ENCODE data around the gene TRAK1.

The TRAK1 gene

DNA sequence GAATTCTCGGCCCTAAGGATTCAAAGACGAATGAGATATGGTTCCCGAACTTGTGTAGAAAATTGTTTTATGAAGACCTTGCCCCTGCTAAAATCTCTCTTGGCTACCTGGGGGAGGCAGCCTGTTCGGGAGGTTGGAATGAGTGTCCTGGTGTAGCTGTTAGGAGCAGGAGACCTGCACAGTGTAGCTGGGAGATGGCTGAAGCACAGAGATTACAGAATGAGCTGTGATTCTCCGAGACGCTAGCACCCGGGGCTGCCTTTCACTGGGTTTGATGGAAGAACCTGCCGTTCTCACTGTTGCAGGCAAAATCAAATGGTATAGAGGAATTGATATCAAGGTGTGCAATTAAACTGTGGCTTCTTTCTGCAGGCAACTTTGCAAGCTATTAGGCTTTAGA is 68.0 kb downstream of the TRAK1 start:
- TF ChIP-seq, protein P1, sequence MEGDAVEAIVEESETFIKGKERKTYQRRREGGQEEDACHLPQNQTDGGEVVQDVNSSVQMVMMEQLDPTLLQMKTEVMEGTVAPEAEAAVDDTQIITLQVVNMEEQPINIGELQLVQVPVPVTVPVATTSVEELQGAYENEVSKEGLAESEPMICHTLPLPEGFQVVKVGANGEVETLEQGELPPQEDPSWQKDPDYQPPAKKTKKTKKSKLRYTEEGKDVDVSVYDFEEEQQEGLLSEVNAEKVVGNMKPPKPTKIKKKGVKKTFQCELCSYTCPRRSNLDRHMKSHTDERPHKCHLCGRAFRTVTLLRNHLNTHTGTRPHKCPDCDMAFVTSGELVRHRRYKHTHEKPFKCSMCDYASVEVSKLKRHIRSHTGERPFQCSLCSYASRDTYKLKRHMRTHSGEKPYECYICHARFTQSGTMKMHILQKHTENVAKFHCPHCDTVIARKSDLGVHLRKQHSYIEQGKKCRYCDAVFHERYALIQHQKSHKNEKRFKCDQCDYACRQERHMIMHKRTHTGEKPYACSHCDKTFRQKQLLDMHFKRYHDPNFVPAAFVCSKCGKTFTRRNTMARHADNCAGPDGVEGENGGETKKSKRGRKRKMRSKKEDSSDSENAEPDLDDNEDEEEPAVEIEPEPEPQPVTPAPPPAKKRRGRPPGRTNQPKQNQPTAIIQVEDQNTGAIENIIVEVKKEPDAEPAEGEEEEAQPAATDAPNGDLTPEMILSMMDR (IDR thresholded peaks at IDR 0.05; ENCODE audit: low read depth, low read length): no peak

DNA sequence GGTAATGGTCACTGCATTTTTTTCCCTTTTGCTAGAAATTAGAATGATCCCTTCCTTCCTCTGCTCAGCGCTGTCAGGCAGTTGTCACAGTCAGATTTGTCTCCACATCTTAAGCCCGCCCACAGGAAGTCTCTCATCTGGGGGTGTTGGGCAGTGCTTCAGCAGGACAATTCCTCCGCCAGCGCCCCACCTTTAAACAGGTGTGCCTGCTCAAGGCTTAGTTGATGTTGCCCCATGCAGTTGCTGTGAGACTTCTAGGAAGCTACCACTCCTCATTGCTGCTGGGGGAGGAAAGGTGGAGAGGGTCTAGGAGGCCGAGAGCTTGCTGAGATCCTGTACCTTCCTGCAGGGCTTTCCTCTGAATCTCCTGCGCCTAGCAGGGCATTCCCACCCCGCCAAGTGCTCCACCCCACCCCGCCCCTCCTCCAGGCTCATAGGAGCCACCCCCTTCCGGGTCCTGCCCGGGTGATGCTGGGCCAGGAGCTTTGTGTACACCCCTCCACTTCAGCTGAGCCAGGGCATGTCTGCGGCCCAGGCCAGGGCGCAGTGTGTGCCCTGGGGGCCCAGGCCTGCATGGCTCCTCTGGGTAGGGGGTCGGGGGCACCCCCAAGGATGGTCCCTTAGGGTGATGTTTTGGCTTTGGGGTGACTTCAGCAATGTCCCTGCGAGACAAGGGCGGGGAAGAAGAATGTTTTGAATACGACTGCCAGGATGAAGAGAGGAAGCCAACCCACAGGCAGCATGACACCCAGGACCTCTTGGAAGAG is 68.7 kb downstream of the TRAK1 start:
- TF ChIP-seq, protein P1 (IDR thresholded peaks at IDR 0.05; ENCODE audit: low read depth, low read length): no peak
- H3K4me3 ChIP-seq (ENCODE audit: low read depth, low read length): no peak overlapping the region

More for the DNA sequence above, 68.0 kb downstream of the TRAK1 start:
- no peak overlapping the region for H3K4me3 ChIP-seq (ENCODE audit: low read depth, low read length)

DNA sequence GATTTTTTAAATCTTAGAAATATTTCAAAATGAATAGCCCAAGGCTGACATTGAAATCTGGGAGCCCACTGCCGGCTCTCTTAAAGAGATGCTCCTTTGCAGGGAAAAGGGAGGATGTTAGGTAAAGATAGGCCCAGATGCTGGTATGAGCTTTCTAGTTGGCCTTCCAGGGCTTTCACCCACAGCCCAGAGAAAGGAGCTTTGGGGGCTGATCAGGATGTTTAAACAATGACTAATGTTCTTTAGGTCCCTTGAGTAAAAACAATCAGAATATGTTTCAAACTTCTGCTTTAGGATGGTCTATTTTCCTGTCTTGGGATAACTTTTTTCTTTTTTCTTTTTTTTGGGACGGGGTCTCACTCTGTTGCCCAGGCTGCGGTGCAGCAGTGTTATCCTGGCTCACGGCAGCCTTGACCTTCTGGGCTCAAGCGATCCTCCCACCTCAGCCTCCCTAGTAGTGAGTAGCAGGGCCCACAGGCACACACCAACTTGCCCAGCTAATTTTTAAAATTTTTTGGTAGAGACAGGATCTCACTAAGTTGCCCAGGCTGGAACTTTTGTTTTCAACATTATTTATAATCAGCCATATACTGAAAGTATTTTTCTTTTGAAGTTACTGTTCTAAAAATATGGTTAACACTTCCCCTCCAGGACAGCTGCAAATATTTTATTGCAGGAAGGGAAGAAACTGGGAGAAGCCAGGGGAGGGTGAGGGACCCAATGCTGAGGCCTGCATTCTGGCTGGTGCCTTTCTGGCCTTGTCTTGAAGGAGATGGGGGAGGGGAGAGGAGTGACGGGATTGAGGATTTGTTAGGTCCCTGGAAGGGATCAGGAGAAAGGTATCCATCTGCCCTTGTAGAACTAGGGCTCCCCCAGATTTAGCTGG is 70.1 kb downstream of the TRAK1 start:
- H3K4me3 ChIP-seq (ENCODE audit: low read depth, low read length): no peak overlapping the region
- TF ChIP-seq, protein P1 (IDR thresholded peaks at IDR 0.05; ENCODE audit: low read depth, low read length): no peak

DNA sequence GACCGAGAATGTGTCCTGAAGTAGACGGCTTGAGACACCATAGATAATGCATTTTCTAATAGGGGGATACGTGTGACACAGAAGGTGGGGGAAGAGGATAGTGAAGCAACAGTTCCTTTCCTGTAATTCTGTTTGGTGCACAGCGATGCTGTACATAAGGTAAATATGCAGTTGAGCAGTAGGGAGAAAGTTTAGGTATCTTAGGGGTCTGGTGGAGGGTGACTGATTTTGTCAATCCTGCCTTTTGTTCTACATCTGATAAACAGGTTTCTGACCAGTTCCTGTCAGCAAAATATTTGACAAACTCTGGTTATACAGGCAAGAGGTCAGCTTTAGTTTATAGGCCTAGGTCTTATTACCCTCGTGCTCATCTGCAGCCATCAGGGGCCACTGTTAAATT is 71.3 kb downstream of the TRAK1 start:
- H3K4me3 ChIP-seq (ENCODE audit: low read depth, low read length): no peak overlapping the region
- TF ChIP-seq, protein P1 (IDR thresholded peaks at IDR 0.05; ENCODE audit: low read depth, low read length): no peak

DNA sequence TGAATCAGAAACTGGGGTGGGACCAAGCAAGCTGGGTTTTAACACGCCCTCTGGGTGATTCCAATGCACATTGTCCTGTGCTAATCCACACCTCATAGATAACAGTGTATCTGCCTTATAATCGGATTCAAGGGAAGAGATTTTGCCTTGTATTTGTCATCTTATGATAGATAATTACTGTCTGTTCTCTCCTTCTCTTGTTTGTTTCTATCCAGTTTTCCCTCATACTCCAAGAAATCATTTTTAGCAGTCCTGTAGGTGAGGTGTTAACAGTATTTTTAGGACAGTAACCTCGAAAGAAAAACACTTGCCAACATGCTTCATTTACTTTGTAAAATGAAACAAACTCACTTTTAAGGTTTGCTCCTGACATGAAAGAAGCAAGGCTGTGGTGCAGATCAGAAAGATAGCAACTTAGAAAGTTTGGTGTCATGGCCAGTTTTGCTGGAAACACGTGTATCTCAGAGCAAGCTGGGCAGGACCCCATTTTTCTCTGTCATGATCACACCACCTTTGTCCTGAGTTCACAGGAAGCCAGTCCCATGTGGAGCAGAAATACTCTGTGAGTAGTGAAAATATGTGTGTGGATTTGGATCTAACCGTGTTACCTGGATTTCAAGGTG is 72.6 kb downstream of the TRAK1 start:
- TF ChIP-seq, protein P1 (IDR thresholded peaks at IDR 0.05; ENCODE audit: low read depth, low read length): no peak
- no peak overlapping the region for H3K4me3 ChIP-seq (ENCODE audit: low read depth, low read length)

DNA sequence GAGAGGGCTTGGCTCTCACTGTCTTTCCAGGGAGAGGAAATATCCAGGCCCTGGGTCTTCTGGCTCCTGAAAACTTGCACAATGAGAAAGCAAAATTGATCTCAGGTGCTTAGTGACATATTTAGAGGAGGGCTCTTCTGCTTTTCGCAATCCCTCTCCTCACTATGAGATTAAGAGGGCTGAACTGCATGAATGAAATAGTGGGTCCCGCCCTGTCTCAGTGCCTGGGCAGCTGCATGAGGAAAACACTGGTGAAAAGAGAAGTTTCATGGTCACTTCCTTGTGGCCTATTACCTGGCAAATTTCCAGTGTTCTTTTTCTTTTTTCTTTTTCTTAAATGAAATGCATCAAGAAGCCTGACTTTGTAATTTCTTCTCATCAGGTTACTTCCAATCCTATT is 73.5 kb downstream of the TRAK1 start:
- no peak overlapping the region for H3K4me3 ChIP-seq (ENCODE audit: low read depth, low read length)
- TF ChIP-seq, protein P1 (IDR thresholded peaks at IDR 0.05; ENCODE audit: low read depth, low read length): no peak

Data from WI38 (cell line).